ENCODE data around the gene PHETA1.

The PHETA1 gene

DNA sequence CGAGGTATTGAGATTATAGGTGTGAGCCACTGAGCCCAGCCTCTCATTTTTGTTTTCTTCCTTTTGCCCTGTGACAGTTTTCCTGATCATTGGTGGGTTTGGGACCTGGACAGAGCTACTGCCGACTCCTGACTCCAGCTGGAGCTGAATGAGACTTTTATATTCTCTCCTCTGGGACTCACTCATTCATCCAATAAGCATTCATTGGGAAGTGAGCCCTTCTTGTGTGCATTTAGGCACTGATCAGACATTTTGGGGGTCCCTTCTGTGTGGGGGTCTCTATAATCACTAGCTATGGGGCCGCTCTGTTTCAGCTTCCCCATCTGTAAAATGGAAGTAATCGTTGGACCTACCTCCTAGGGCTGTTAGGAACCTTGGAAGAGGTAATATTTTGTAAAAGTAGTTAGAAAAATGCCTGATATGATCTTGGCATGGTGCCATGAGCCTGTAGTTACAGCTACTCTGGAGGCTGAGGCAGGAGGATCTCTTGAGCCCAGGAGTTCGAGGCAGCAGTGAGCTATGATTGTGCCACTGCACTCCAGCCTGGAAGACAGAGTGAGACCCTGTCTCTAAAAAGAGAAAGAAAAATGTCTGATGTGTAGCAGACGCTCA is 44.0 kb upstream of the PHETA1 start:
- no peak overlapping the region for H3K4me3 ChIP-seq (ENCODE audit: low read depth, low read length)
- DNase-seq (ENCODE audit: low read depth): no peak
- TF ChIP-seq, protein P1, sequence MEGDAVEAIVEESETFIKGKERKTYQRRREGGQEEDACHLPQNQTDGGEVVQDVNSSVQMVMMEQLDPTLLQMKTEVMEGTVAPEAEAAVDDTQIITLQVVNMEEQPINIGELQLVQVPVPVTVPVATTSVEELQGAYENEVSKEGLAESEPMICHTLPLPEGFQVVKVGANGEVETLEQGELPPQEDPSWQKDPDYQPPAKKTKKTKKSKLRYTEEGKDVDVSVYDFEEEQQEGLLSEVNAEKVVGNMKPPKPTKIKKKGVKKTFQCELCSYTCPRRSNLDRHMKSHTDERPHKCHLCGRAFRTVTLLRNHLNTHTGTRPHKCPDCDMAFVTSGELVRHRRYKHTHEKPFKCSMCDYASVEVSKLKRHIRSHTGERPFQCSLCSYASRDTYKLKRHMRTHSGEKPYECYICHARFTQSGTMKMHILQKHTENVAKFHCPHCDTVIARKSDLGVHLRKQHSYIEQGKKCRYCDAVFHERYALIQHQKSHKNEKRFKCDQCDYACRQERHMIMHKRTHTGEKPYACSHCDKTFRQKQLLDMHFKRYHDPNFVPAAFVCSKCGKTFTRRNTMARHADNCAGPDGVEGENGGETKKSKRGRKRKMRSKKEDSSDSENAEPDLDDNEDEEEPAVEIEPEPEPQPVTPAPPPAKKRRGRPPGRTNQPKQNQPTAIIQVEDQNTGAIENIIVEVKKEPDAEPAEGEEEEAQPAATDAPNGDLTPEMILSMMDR (IDR thresholded peaks at IDR 0.05; ENCODE audit: insufficient read depth, low read depth, low read length, missing control alignments): no peak

DNA sequence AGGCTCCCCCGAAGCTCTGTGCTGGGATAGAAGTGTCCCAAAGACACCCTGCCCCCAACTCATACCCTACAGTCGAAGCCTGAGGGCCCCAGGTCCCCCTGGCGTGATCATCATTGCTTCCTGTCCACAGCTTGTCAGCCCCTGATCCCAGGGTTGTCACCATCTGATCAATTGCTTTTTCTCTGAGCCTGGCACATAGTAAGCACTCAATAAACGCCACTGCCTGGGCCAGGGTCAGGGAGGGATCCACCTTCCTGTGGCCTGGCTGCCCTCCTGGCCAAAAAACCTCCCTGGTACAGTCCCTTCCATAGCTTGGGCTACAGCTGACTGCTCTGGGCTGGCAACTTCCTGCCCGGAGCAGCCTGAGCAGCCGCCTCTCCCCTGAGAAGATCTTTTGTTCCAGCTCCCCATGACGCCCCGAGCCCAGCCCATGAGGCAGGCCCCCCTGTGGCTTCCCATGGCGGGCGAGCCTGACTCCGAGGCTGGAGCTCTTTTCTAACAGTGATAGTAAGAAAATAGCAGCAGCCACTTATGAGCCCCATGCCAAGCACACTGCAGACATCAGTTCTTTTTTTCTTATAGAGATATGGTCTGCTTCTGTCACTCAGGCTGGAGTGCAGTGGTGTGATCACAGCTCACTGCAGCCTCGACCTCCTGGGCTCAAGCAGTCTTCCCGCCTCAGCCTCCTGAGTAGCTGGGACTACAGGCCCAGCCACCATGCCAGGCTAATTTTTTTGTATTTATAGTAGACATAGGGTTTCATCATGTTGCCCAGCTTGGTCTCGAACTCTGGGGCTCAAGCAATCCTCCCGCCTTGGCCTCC is 43.3 kb upstream of the PHETA1 start:
- TF ChIP-seq, protein P1 (IDR thresholded peaks at IDR 0.05; ENCODE audit: insufficient read depth, low read depth, low read length, missing control alignments): no peak
- DNase-seq (ENCODE audit: low read depth): no peak
- H3K4me3 ChIP-seq (ENCODE audit: low read depth, low read length): no peak overlapping the region

DNA sequence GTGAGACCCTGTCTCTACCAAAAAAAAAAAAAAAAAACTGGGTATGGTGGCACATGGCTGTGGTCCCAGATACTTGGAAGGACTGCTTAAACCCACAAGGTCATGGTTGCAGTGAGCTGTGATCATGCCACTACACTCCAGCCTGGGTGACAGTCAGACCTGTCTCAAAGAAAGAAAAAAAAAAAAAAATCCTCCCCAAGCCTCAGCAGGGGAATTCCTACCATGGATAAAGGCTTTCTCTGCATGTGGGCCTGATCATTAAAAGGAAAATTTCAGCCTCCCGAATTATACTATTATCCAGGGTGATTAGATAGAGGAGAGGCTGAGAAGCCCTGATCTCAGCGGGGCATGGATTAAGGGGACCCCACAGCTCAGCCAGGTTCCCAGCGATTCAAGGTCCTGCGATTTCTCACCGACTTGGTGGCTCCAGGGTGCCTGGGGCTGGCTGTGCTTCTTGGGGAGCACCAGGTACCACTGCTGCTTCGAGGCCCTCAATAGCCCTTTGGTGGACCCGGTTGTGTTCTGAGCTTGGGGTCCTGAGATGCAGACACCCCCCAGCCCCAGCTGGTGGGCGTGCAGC is 42.4 kb upstream of the PHETA1 start:
- H3K4me3 ChIP-seq (ENCODE audit: low read depth, low read length): no peak overlapping the region
- DNase-seq (ENCODE audit: low read depth): peak; percentile 45
- TF ChIP-seq, protein P1 (IDR thresholded peaks at IDR 0.05; ENCODE audit: insufficient read depth, low read depth, low read length, missing control alignments): no peak

DNA sequence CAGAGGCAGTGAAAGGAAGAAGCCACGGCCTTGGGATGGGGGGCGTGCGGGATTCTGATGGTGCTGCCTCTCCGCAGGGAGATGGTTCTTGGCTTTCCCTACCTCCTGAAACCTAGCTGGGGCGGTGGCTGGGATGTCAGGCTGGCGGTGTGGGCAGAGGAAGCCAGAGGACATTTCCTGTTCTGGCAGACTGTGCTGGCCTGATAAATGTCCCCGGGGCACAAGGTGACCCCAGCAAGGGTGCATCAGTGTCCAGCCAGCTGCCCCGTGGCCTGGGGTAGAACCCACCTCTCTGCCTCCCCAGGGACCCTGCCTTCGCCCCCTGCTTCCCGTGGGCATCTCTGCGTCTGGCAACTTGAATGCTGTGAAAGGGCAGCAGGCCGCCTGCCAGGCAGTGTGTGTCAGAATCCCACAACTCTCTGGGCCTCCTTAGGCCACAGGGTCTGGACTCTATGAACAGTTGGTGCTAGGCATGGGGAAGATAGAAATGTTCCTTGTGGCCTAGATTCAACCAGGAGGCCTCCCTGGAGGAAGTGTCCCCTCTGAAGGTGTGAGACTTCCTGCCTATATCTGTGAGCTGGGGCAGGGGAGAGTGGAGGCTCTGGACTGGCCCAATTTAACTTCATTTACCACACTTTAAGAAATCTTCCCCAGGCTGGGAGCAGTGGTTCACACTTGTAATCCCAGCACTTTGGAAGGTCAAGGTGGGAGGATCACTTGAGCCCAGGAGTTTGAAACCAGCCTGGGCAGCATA is 41.7 kb upstream of the PHETA1 start:
- no peak for DNase-seq (ENCODE audit: low read depth)
- TF ChIP-seq, protein P1 (IDR thresholded peaks at IDR 0.05; ENCODE audit: insufficient read depth, low read depth, low read length, missing control alignments): no peak
- peak overlapping the region; percentile 84 for H3K4me3 ChIP-seq (ENCODE audit: low read depth, low read length)

DNA sequence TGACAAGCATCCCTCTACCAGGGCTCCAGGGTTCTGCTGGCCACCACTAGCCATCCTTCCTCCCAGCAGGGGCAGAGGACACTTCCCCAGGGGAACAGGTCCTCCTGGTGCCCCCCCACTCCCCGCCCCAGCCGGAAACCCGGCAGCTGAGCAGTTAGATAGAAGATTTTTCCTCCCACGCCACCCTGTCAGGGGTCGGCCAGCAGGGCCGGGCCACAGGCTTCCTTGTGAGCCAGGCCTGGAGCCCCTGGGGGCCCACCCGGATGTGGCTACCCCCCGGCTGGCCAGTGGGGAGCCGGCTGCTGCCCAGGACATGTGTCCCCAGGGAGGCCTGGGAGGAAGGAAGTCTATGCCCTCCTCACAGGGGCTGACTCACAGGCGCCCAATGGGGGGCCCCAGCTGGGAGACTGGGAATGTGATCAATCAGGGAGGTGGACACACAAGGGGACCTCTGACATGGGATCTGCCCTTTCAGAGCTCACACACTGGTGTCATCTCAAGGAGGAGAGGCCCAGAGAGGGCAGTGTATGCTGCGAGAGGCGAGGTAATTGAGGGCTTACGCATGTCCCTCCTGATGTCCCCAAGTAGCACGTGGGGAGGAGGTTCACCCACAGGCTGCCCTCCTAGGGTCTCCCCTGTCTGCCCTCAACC is 41.0 kb upstream of the PHETA1 start:
- TF ChIP-seq, protein P1 (IDR thresholded peaks at IDR 0.05; ENCODE audit: insufficient read depth, low read depth, low read length, missing control alignments): no peak
- peak; percentile 52 for DNase-seq (ENCODE audit: low read depth)
- H3K4me3 ChIP-seq (ENCODE audit: low read depth, low read length): peak overlapping the region; percentile 84

DNA sequence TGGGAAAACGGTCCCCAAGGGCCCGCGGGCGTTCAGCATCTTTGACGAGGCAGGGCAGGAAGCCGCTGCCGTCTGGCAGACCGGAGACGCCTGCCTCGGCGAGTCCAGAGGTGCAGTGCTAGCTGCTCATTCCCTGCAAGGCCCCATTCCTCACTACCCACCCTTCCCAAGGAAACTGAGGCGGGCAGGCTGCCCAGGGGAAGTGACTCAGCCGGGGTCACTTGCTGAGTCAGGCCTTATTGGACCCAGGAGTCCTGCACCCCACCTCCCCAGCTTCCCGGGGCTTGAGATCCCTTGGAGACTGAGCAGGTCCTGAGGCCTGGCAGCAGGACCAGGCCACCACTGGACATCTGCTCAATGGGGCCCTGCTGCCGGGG is 40.5 kb upstream of the PHETA1 start:
- peak overlapping the region; percentile 84 for H3K4me3 ChIP-seq (ENCODE audit: low read depth, low read length)
- no peak for DNase-seq (ENCODE audit: low read depth)
- TF ChIP-seq, protein P1 (IDR thresholded peaks at IDR 0.05; ENCODE audit: insufficient read depth, low read depth, low read length, missing control alignments): no peak

All from GM12865 (cell line).